Renal cortical epithelial cell (primary cell): ENCODE measurements around the gene CAP2. TPM values are rescaled to one million over a fixed set of nuclear protein-coding genes. Genes with fewer than 3 reads are reported as not detected.

ENCODE experiments used
- DNase-seq: peaks from one replicate; pipeline ENCODE4 v3.0.0-alpha.2; 2011; ENCODE audit warnings: low read depth
- total RNA-seq: library from RNA; depleted of rRNA; stranded (reverse); fragments of >200 nt; gene quantifications from 2 replicates; pipeline ENCODE4 v1.2.3, GENCODE V29; 2014

CAP2 gene
- total RNA-seq, result 7.3 and 13.1 TPM in 2 replicates

- DNase-seq, result peak; percentile 38
Measured at GRCh38 chr6:17392978-17393891, at the start of gene CAP2. CAP2 (plus strand) TSS chr6:17393595; CDS start chr6:17421556, 27,961 bp downstream.

DNA sequence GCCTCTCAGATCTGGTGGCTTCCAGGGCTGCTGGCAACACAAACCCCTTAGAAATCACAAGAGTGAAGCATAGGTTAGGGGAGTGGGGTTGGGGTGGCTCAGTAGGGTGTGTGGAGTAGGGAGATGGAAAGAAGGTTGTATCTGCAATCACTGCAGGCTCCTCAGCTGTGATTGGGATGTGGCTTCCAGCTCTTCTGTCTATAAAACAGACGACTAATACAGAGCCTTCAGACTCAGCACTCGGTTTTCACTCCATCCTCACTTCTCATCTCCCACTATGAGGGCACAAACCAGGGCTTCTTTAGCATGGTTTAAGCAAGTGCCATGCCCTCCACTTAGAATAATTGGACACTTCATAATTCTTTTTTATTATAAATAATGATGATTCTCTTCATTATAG lies 46.4 kb upstream of the CAP2 start:
- no peak for DNase-seq

- DNase-seq, result peak; percentile 2
Measured at GRCh38 chr6:17349427-17349826, 44.0 kb upstream of the CAP2 start.

GRCh38 chr6:17352302-17352701 lies 41.1 kb upstream of the CAP2 start:
- DNase-seq, result no peak

GRCh38 chr6:17353440-17354175 lies 39.8 kb upstream of the CAP2 start:
- DNase-seq, result no peak

- DNase-seq, result peak; percentile 51
Measured at GRCh38 chr6:17354700-17355403, 38.5 kb upstream of the CAP2 start.

DNA sequence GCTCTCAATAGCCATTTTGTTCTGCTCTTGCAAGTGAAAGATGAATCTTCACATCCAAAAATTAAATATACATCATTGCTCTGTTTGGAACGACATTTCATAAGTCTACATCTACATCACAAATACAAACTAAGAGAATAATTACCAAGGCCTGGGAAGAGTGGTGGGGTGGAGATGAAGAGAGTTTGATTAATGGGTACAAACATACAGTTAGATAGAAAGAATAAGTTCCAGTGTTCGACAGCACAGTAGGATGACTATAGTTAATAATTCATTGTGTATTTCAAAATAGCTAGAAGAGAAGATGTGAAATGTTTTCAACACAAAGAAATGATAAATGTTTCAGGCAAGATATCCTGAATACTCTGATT lies 38.0 kb upstream of the CAP2 start:
- no peak for DNase-seq

DNA sequence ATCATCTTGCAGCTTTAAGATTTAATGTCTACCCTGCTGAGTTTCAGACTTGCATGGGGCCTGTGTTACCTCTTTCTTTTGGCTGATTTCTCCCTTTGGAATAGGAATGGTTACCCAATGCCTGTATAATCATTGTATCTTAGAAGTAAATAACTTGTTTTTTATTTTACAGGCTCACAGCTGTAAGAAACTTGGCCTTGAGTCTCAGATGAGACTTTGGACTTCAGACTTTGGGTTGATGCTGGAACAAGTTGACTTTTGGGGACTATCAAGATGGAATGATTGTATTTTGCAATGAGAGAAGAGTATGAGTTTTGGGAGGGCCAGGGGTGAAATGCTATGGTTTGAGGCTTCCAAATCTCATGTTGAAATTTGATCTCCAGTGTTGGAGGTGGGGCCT lies 34.9 kb upstream of the CAP2 start:
- DNase-seq, result no peak

GRCh38 chr6:17360564-17360963 lies 32.8 kb upstream of the CAP2 start:
- no peak for DNase-seq

- no peak for DNase-seq
Measured at GRCh38 chr6:17361013-17361412, 32.4 kb upstream of the CAP2 start.

DNA sequence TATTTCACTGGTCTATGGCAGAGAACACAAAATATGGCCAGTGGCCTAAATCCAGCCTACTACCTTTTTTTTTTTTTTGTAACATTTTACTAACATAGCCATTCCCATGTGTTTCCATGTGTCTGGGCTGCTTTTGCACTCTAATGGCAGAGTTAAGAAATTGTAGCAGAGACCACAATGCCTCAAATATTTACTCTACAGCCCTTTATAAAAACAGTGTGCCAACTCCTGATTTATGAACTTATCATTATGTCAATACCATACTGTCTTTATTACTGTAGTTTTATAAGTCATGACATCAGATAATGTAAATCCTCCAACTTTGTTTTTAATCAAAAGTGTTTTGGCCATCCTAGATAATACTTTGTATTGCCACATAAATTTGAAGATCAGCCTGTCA lies 27.4 kb upstream of the CAP2 start:
- no peak for DNase-seq

- no peak for DNase-seq
Measured at GRCh38 chr6:17367868-17368267, 25.5 kb upstream of the CAP2 start.

GRCh38 chr6:17381424-17382147 lies 11.8 kb upstream of the CAP2 start:
- no peak for DNase-seq

GRCh38 chr6:17385660-17386059 lies 7.7 kb upstream of the CAP2 start:
- no peak for DNase-seq

- DNase-seq, result no peak
Measured at GRCh38 chr6:17388365-17388764, 5.0 kb upstream of the CAP2 start.

- no peak for DNase-seq
Measured at GRCh38 chr6:17389274-17389847, 4.0 kb upstream of the CAP2 start.

DNA sequence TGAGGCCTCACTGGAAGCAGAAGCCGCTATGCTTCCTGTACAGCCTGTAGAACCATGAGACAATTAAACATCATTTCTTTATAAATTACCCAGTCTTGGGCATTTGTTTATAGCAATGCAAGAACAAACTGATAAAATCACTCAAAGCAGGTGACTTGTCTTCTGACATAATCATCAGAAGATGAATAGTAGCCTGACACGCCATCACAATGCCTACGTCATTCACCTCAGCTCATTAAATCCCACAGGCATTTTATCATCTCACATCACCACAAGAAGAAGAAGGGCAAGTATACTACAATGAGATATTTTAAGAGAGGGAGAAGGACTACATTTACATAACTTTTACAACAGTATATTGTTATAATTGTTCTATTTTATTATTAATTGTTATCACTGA lies 3.1 kb upstream of the CAP2 start:
- DNase-seq, result no peak

- no peak for DNase-seq
Measured at GRCh38 chr6:17391976-17392375, 1.4 kb upstream of the CAP2 start.

GRCh38 chr6:17393892-17394631 lies 667 bp downstream of the CAP2 start:
- peak; percentile 81 for DNase-seq

DNA sequence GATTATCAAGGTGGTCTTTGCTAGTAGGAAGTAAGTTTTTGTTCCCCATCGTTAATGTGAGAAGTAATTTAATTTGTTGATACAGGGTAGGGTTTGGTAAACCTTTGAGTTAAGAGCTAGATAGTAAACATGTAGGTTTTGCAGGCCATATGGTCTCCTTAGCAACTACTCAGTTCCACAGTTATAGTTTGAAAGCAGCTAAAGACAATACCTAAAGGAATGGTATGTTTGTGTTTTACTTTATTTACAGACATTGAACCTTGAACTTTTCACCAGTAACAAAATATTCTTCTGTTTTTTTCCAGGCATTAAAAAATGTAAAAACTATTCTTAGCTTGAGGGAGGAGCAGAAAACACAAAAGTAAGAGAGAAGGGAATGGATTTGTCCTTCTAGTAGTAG lies 1.7 kb downstream of the CAP2 start:
- DNase-seq, result no peak

DNA sequence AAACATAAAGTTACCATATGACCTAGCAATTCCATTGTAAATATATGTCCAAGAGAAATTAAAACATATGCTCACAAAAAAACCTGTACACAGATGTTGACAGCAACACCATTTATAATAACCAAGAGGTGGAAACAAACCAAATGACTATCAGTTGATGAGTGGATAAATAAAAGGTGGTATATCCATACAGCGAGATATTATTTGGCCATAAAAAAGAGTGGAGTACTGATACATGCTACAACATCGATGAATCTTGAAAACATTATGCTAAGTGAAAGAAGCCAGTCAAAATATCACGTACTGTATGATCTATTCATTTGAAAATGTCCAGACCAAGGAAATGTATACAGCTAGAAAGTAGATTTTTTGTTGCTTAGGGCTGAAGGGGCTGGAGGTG lies 2.9 kb downstream of the CAP2 start:
- DNase-seq, result no peak
